Sigmoid colon (tissue), 7 donors: ENCODE measurements around the gene KRTAP19-8. TPM values are rescaled to one million over a fixed set of nuclear protein-coding genes. Genes with fewer than 3 reads are reported as not detected.

Experiments used
- DNase-seq: peaks from one replicate; pipeline ENCODE4 v3.0.0-alpha.2; 2019
- H3K27ac ChIP-seq, 4 donors: fragments of 200-600 bp; sonication (generic); one replicate each; pipeline ENCODE4 v1.5.1; 2016 to 2019; ENCODE audit warnings: mild to moderate bottlenecking in 1 of 4
- H3K27me3 ChIP-seq, 3 donors: fragments of 200-600 bp; sonication (generic); one replicate each; pipeline ENCODE4 v1.5.1; 2019; ENCODE audit warnings: mild to moderate bottlenecking in 1 of 3
- H3K36me3 ChIP-seq, 4 donors: fragments of 200-600 bp; sonication (generic); one replicate each; pipeline ENCODE4 v1.5.1; 2016 to 2019
- H3K4me1 ChIP-seq, 4 donors: fragments of 200-600 bp; sonication (generic); one replicate each; pipeline ENCODE4 v1.5.1; 2017 to 2019
- H3K4me3 ChIP-seq, 4 donors: fragments of 200-600 bp; sonication (generic); one replicate each; pipeline ENCODE4 v1.5.1; 2017 to 2019; ENCODE audit warnings: mild to moderate bottlenecking in 2 of 4, moderate library complexity in 1 of 4
- H3K9me3 ChIP-seq, 4 donors: fragments of 200-600 bp in 3 of 4; sonication (generic) in 3 of 4; one replicate each; pipeline versions ENCODE4 v1.5.1 to v1.6.1; 2013 to 2019
- EP300 ChIP-seq, 4 donors: sonication (generic); formaldehyde crosslinking; IDR thresholded peaks; one replicate each; pipeline ENCODE4 v1.6.1; 2017; ENCODE audit warnings: antibody characterized with exemption in 4 of 4
- POLR2A ChIP-seq, 2 donors: fragments of 450-650 bp; IDR thresholded peaks; one replicate each; pipeline ENCODE4 v1.6.1; 2016; ENCODE audit warnings: antibody characterized with exemption in 2 of 2, mild to moderate bottlenecking in 2 of 2, moderate library complexity in 2 of 2
- POLR2AphosphoS5 ChIP-seq, 4 donors: sonication (generic); formaldehyde crosslinking; IDR thresholded peaks; one replicate each; pipeline ENCODE4 v1.6.1; 2017; ENCODE audit warnings: antibody characterized with exemption in 4 of 4
- WGBS, 2 donors: extraction: QIAGEN DNeasy Blood & Tissue Kit; methylation state at CpG; one replicate each; pipeline ENCODE4 v1.1.7; 2013; 5-methylcytosine and 5-hydroxymethylcytosine counted together
- intact Hi-C: fragments of 100-400 bp; cut with DNase I; formaldehyde crosslinking; loops from one replicate; pipeline ENCODE4 v1.15.1; 2023
- polyA plus RNA-seq, 3 donors: library from polyadenylated mRNA; stranded (reverse); fragments of 200-250 nt; gene quantifications; one replicate each; pipeline ENCODE4 v1.2.3, GENCODE V29; 2013
- total RNA-seq, 4 donors: library from RNA; depleted of rRNA; stranded (reverse); fragments of >200 nt; gene quantifications; one replicate each; pipeline ENCODE4 v1.1.0, GENCODE V29; 2016
- TF ChIP-seq, protein P1 (sequence below), 4 experiments: fragments of 450-650 bp in 3 of 4; fragments of 200-600 bp in 1 of 4; IDR thresholded peaks; one replicate each; pipeline ENCODE4 v1.5.1; 2016 to 2019; ENCODE audit warnings: antibody characterized with exemption in 4 of 4, mild to moderate bottlenecking in 3 of 4, moderate library complexity in 2 of 4
- donor health status: healthy with polysubstance abuse.
- donor health status: Bipolar disorder and iron deficiency.
- donor health status: healthy.

KRTAP19-8 gene
- total and polyA plus RNA-seq, 7 donors, result not detected

DNA sequence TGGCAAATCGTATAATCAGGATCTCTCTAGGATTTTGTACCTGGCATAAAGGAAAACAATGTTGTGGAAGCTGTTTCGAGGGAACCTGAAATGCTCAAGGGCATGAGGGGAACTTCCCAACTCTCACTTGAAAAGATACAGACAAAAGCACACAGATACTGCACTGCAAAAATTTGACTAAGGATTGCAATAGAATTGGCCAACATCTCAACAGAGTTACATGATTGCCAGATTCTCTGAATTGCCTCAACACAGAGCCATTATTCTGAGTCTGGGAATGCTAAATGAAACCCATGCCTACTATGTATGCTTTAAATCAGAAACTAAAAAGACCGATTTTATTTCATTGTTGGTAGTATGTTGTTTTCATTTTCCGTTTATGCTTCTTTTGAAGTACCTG, 16.0 kb downstream of the KRTAP19-8 start:
- Histone ChIP-seq H3K4me1 (no peaks in the 10 kb centered on the region), H3K27ac (no peak overlapping the region), H3K27me3 (no peaks in the 10 kb centered on the region), H3K36me3 (no peaks in the 10 kb centered on the region), H3K9me3 (no peaks in the 10 kb centered on the region), H3K4me3 (no peak overlapping the region)
- no peak for TF ChIP-seq EP300 (IDR thresholded peaks at IDR 0.05)
- 67 to 70% methylated on average over 4 of the region's 4 CpGs for WGBS, 2 donors
- intact Hi-C loops, result no loop called here
- no peak for DNase-seq

DNA sequence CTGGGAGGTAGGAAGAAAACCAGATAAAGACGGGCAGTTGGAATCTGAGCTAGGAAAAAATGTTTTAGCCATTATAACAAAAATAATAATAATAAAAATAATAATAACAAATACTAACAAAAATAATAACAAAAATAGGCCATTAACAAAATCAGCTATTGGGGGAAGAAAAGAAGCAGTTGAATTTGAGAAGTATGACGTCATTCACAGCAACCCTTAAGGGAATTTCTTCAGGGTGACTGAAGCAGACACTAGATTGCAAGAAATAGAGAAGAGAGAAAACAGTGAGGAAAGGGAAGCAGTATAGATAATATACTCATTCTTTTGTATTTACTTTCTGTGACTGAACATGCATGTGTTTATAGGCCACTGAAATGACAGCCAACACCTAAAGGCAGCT, 20.0 kb downstream of the KRTAP19-8 start:
- no peaks in the 10 kb centered on the region for H3K27me3 ChIP-seq
- 83 to 87% methylated on average over 2 of the region's 2 CpGs for WGBS, 2 donors
- no peak for TF ChIP-seq POLR2AphosphoS5 (IDR thresholded peaks at IDR 0.05)
- TF ChIP-seq, protein P1, sequence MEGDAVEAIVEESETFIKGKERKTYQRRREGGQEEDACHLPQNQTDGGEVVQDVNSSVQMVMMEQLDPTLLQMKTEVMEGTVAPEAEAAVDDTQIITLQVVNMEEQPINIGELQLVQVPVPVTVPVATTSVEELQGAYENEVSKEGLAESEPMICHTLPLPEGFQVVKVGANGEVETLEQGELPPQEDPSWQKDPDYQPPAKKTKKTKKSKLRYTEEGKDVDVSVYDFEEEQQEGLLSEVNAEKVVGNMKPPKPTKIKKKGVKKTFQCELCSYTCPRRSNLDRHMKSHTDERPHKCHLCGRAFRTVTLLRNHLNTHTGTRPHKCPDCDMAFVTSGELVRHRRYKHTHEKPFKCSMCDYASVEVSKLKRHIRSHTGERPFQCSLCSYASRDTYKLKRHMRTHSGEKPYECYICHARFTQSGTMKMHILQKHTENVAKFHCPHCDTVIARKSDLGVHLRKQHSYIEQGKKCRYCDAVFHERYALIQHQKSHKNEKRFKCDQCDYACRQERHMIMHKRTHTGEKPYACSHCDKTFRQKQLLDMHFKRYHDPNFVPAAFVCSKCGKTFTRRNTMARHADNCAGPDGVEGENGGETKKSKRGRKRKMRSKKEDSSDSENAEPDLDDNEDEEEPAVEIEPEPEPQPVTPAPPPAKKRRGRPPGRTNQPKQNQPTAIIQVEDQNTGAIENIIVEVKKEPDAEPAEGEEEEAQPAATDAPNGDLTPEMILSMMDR (IDR thresholded peaks at IDR 0.05), result no peak
- TF ChIP-seq EP300 (IDR thresholded peaks at IDR 0.05), result no peak
- no peak for TF ChIP-seq POLR2A (IDR thresholded peaks at IDR 0.05)
- no peaks in the 10 kb centered on the region for H3K36me3 ChIP-seq
- intact Hi-C loops, result no loop called here
- DNase-seq, result no peak
- no peak overlapping the region for H3K27ac ChIP-seq
- H3K9me3 ChIP-seq, result no peaks in the 10 kb centered on the region
- H3K4me1 ChIP-seq, result no peaks in the 10 kb centered on the region
- H3K4me3 ChIP-seq, result no peak overlapping the region

DNA sequence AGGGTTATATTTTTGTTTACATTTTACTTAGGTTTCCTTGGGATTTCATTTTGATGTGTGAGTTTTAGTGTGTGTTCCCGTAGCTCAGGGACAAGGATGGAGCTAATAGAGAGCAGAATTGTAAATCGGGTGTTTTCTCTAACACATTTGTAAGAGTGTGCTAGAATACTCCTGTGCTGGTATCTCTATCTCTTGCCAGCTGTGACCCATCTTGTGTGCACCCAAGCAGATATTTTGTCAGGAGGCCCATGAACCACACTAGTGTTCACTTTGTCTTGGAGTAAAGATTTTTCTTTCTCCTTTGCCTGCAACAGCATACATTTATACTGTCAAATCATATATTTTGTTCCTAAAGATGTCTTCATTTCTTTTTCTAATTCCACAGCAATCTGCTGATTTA, 23.4 kb downstream of the KRTAP19-8 start:
- H3K4me1 ChIP-seq, result no peaks in the 10 kb centered on the region
- no peak for DNase-seq

DNA sequence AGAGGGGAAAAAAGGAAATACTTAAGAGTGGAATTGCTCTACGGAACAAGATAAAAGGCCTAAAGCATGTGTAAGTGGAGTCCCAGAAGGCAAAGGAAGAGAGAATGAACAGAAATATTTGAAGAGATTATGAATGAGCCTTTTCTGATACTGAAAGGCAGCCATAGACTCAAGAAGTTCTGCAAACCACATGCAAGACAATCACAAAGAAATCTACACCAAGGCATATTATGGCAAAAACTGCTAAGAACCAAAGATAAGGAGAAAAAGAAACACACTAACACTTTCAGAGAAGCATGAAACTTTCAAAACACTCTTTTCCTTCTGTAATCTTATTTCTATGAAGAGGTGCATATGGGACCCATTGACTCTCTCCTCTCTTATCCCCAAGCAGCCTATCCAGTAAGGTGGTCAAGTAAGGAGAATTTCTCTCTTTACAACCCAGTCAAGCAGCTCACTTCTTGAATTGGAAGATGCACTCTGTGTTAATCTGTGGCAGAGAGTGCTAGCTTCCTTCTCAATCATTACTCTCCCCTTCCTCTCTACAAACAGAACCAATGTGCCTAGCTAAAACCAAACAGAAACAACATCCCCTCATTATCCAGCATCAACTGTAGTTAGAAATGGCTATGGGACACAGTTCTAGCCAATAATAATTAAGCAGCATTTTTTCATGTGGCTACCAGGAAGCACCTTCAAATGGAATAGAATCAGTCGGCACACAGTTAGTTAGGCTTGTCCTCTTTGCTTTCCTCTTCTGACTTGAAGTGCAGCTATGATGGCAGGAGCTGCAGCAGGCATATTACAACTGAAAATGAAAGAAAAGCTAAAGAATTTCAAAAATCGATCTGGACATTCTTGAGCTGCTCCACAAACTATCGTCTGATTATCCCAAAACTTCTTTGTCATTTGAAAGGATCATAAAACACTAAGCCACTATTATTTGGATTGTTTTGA, 25.9 kb downstream of the KRTAP19-8 start:
- TF ChIP-seq EP300 (IDR thresholded peaks at IDR 0.05), result no peak
- TF ChIP-seq, protein P1 (IDR thresholded peaks at IDR 0.05), result no peak
- TF ChIP-seq POLR2AphosphoS5 (IDR thresholded peaks at IDR 0.05), result no peak
- H3K9me3 ChIP-seq, result no peaks in the 10 kb centered on the region
- intact Hi-C loops, result no loop called here
- no peak overlapping the region for H3K27ac ChIP-seq
- no peaks in the 10 kb centered on the region for H3K27me3 ChIP-seq
- H3K4me1 ChIP-seq, result no peaks in the 10 kb centered on the region
- H3K4me3 ChIP-seq, result no peak overlapping the region
- no peak for DNase-seq
- 66 to 77% methylated on average over 4 of the region's 4 CpGs for WGBS, 2 donors
- no peaks in the 10 kb centered on the region for H3K36me3 ChIP-seq

More for the DNA sequence above, 23.4 kb downstream of the KRTAP19-8 start:
- no peaks in the 10 kb centered on the region for H3K9me3 ChIP-seq
- TF ChIP-seq POLR2A (IDR thresholded peaks at IDR 0.05), result no peak
- no peak for TF ChIP-seq EP300 (IDR thresholded peaks at IDR 0.05)
- TF ChIP-seq, protein P1 (IDR thresholded peaks at IDR 0.05), result no peak
- no peak for TF ChIP-seq POLR2AphosphoS5 (IDR thresholded peaks at IDR 0.05)
- H3K27ac ChIP-seq, result no peak overlapping the region
- WGBS, 2 donors, result 45 to 68% methylated on average over 2 of the region's 2 CpGs
- H3K27me3 ChIP-seq, result no peaks in the 10 kb centered on the region
- H3K36me3 ChIP-seq, result no peaks in the 10 kb centered on the region
- intact Hi-C loops, result no loop called here
- H3K4me3 ChIP-seq, result no peak overlapping the region

DNA sequence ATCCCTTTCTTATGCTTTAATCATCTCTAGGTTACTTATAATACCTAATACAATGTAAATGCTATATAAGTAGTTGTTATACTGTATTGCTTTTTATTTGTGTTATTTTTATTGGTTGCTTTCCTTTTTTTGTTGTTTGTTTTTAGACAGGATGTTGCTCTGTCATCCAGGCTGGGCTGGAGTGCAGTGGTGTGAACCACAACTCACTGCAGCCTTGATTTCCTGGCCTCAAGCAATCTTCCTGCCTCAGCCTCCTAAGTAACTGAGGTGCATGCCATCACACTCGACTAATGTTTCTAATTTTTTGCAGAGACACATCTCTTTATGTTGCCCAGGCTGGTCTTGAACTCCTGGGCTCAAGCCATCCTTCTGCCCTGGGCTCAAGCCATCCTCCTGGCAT, 26.9 kb downstream of the KRTAP19-8 start:
- H3K9me3 ChIP-seq, result no peaks in the 10 kb centered on the region
- intact Hi-C loops, result no loop called here
- no peaks in the 10 kb centered on the region for H3K36me3 ChIP-seq
- TF ChIP-seq, protein P1 (IDR thresholded peaks at IDR 0.05), result no peak
- TF ChIP-seq EP300 (IDR thresholded peaks at IDR 0.05) (no peak), POLR2AphosphoS5 (IDR thresholded peaks at IDR 0.05) (no peak), POLR2A (IDR thresholded peaks at IDR 0.05) (no peak)
- H3K27ac ChIP-seq, result no peak overlapping the region
- H3K27me3 ChIP-seq, result no peaks in the 10 kb centered on the region
- no peak overlapping the region for H3K4me3 ChIP-seq
- H3K4me1 ChIP-seq, result no peaks in the 10 kb centered on the region
- no peak for DNase-seq
- WGBS, 2 donors, result 50 to 53% methylated on average over 1 of the region's 1 CpG
